A172 (cell line): ENCODE data around the gene NACA2. TPM values are rescaled to one million over a fixed set of nuclear protein-coding genes. Genes with fewer than 3 reads are reported as not detected.

ENCODE experiments used
- DNase-seq: peaks from one replicate; pipeline ENCODE4 v3.0.0-alpha.2; 2015; ENCODE audit warnings: low spot score
- total RNA-seq: library from RNA; depleted of rRNA; stranded (reverse); fragments of >200 nt; shearing (Covaris generic); gene quantifications from 2 replicates; pipeline ENCODE4 v1.2.3, GENCODE V29; 2014; rRNA removed

The NACA2 gene
- total RNA-seq, 1 experiment from 2014 or later, result not detected

DNA sequence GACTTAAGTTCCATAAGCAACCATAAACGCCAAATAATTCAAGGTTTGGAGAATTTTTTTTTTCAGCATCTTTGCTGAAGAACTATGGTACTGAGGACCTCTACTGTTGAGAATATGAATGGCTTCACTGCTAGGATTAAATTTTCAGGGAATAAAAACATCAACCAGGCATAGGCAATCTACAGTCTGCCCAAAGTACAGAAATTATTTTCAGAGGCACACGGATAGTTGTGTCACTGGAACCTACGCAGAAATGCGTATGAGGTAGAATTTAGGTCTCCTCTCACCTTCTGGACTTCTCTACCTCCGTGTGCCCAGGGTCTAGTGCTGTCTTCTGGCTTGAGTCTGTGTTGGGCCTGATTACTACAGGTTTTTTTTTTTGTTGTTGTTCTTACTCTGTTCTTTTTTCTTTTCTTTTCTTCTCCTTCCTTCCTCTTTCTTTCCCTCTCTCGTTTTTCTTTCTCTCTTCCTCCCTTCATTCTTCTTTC is 39.7 kb downstream of the NACA2 start:
- peak; percentile 52 for DNase-seq

DNA sequence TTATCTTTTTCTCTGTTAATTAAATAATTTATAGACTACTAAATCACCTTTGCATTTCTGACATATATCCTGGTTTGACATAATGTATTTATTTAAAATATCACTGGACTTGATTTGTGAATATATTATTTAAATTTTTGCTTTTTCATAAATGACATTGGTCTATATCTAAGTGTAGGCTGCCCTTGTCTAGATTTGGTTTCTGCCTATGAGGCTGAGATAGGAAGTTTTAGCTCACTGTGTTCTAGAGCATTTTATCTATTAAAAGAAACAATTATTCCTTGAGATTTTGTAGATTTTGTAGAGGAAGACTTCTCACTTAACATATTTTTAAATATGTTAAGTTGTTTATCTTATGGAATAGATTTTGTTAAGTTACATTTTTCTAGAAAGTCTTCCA is 43.9 kb downstream of the NACA2 start:
- no peak for DNase-seq

DNA sequence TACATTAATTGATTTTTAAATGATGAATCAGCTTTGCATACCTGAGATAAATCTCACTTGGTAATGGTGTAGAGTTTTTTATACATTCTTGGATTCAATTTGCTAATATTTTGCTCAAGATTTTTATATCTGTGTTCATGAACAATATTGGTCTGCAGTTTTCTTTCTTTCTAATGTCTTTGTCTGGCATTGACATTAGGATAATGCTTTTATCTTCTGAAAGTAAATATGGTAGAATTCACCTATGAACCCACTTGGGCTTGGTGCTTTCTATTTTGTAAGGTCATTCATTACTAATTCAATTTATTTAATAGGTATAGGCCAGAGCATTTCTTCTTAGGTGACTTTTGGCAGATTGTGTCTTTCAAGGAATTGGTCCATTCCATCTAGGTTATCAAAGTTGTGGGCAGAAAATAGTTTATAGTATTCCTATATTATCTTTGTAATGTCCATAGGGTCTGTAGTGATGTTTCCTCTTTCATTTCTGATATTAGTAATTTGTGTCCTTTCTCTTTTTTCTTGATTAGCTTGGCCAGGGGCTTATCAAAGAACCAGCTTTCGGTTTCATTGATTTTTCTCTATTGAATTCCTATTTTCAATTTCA is 45.6 kb downstream of the NACA2 start:
- DNase-seq, result no peak

DNA sequence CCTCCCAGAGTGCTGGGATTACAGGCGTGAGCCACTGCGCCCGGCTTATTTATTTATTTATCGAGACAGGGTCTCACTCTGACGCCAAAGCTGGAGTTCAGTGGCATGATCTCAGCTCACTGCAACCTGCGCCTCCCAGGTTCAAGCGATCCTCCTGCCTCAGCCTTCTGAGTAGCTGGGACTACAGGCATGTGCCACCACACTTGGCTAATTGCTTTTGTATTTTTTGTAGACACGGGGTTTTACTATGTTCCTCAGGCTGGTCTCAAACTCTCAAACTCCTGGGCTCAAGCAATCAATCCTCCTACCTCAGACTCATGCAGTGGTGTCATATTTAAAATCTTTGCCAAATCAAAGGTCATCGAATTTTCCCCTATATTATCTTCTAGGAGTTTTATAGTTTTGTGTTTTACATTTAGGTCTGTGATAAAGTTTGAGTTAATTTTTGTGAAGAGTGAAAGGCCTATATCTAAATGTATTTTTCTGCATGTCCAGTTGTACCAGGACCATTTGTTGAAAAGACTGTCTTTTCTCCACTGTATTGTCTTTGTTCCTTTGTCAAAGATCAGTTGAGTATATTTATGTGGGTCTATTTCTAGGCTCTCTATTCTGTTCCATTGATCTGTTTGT is 47.1 kb downstream of the NACA2 start:
- no peak for DNase-seq

DNA sequence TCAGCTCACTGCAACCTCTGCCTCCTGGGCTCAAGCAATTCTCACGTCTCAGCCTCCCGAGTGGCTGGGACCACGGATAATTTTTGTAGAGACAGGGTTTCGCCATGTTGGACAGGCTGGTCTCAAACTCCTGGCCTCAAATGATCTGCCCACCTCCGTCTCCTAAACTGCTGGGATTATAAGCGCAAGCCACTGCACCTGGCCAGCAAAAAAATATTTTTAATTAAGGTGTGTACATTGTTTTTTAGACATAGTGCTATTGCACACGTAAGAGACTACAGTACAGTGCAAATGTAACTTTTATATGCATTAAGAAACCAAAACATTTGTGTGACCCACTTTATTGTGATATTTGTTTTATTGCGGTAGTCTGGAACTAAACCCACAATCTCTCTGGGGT is 49.0 kb downstream of the NACA2 start:
- no peak for DNase-seq

DNA sequence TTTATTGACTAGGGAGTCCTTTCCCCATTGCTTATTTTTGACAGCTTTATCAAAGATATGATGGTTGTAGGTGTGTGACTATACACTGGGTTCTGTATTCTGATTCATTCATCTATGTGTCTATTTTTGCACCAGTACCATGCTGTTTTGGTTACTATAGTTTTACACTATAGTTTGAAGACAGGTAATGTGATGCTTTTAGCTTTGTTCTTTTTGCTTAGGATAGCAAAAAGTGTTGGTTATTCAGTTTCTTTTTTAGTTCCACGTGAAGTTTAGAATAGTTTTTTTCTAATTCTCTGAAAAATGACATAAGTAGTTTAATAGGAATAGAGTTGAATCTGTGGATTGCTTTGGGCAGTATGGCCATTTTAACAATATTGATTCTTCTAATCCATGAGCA is 50.1 kb downstream of the NACA2 start:
- no peak for DNase-seq

Other genes with a start within 250 kb of the NACA2 start
- gene TBX2, start 191.4 kb downstream of the NACA2 start, total RNA-seq, result 1.7 and 2.6 TPM in 2 replicates
- gene TBX4, start 138.8 kb downstream of the NACA2 start, total RNA-seq, result 0.10 and 1.0 TPM in 2 replicates